ENCODE measurements around the gene ESRRB.
"Not testable (repeated sequence)": the region's sequence is repeated elsewhere in the genome, so short reads cannot be mapped to it uniquely, and the experiment has no call there.

Gene ESRRB

DNA sequence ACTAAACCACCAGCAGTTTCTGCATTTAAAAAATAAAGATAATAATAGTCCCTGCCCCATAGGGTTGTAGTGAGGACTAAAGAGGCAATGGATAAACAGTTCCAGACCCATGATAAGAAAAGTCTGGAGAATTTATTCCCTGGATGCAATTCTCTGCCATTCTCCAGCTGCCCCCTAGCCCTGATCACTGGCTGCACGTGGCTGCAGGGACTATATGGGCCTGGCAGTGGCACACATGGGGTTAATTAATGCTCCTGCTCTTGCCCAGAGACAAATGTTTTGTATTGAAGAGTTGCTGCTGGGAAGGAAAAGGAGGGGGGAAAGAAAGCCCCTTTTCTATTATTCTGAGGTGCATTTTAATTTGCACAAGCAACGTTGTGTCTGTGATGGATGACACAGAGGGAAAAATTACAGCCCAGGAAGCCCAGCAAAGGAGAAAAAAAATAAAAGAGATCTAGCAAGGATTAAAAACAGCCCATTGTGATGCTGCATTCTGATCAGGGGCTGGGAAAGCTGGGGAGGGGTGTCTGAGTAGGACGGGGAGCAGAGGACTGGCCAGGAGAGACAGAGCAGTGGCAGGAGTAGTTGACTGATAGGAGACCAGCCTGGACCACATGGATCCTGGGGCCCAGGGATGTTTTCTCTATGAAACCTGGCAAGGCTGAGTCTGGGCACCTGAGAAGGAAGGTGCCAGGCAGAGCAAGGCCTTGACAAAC, 149.3 kb downstream of the ESRRB start:
- Histone ChIP-seq H3K4me1 (ENCODE audit: control insufficient read depth in 5 of 5, insufficient read depth in 5 of 5, low read length in 5 of 5) (no peaks in the 10 kb centered on the region), H3K27ac (ENCODE audit: low read depth, low read length) (no peak overlapping the region), H3K9me3 (ENCODE audit: control insufficient read depth in 5 of 5, low read length in 5 of 5) (peaks cover 0 to 15% (median 4%) of the 10 kb centered on the region in 5 donors), H3K27me3 (ENCODE audit: control insufficient read depth in 5 of 5, insufficient read depth in 4 of 5, low read length in 5 of 5) (no peaks in the 10 kb centered on the region), H3K36me3 (ENCODE audit: control insufficient read depth in 5 of 5, insufficient read depth in 5 of 5, low read length in 5 of 5) (no peaks in the 10 kb centered on the region), H3K9ac (ENCODE audit: low read length in 5 of 5) (no peak overlapping the region), H3K4me3 (ENCODE audit: low read depth in 1 of 5, low read length in 5 of 5) (no peak overlapping the region)

DNA sequence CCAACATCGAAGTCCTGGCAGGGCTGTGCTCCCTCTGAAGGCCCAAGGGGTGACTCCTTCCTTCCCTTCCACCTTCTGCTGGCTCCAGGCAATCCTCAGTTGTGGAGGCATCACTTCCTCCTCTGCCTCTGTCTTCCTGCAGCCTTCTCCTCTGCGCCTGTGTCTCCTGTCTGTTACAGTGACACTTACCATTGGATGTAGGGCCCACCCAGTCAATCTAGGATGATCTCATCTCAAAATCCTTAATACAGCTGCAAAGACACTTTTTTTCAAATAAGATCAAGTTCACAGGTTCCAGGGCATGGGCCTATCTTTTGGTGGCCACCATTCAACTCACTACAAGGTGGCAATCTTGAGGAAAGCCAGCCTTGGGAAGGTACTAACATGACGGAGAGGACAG, 155.1 kb downstream of the ESRRB start:
- Histone ChIP-seq H3K27ac (ENCODE audit: low read depth, low read length) (no peak overlapping the region), H3K9ac (ENCODE audit: low read length in 5 of 5) (no peak overlapping the region), H3K4me3 (ENCODE audit: low read depth in 1 of 5, low read length in 5 of 5) (no peak overlapping the region), H3K4me1 (ENCODE audit: control insufficient read depth in 5 of 5, insufficient read depth in 5 of 5, low read length in 5 of 5) (no peaks in the 10 kb centered on the region), H3K36me3 (ENCODE audit: control insufficient read depth in 5 of 5, insufficient read depth in 5 of 5, low read length in 5 of 5) (no peaks in the 10 kb centered on the region), H3K9me3 (ENCODE audit: control insufficient read depth in 5 of 5, low read length in 5 of 5) (no peaks in the 10 kb centered on the region), H3K27me3 (ENCODE audit: control insufficient read depth in 5 of 5, insufficient read depth in 4 of 5, low read length in 5 of 5) (peaks cover 0 to 5% (median 3%) of the 10 kb centered on the region in 5 donors)

DNA sequence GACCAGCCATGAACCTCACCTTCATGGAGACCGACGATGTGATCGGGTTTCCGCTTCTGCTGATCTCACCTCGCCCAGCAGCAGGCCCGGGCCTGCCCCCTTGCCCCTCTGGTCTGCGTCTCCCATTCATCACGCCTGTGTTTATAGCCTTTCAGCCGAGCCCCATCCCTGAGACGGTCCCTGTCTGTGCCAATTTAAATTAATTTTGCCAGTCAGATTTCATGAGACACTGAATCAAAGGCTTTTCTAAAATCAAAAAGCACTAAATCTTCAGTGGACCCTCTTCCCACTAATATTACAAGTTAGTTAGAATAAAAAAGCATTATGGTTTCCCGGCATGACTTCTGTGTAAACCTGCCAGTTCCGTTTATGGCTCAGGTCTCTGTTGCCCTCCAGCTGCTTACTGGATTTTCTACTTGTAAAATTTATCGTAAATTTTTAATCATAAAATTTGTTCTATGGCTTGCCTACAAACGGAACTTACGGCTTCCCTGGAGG, 155.9 kb downstream of the ESRRB start:
- Histone ChIP-seq H3K9ac (ENCODE audit: low read length in 5 of 5) (no peak overlapping the region), H3K36me3 (ENCODE audit: control insufficient read depth in 5 of 5, insufficient read depth in 5 of 5, low read length in 5 of 5) (no peaks in the 10 kb centered on the region), H3K27me3 (ENCODE audit: control insufficient read depth in 5 of 5, insufficient read depth in 4 of 5, low read length in 5 of 5) (peaks cover 0 to 5% (median 3%) of the 10 kb centered on the region in 5 donors), H3K4me1 (ENCODE audit: control insufficient read depth in 5 of 5, insufficient read depth in 5 of 5, low read length in 5 of 5) (no peaks in the 10 kb centered on the region), H3K9me3 (ENCODE audit: control insufficient read depth in 5 of 5, low read length in 5 of 5) (no peaks in the 10 kb centered on the region), H3K27ac (ENCODE audit: low read depth, low read length) (no peak overlapping the region), H3K4me3 (ENCODE audit: low read depth in 1 of 5, low read length in 5 of 5) (no peak overlapping the region)

DNA sequence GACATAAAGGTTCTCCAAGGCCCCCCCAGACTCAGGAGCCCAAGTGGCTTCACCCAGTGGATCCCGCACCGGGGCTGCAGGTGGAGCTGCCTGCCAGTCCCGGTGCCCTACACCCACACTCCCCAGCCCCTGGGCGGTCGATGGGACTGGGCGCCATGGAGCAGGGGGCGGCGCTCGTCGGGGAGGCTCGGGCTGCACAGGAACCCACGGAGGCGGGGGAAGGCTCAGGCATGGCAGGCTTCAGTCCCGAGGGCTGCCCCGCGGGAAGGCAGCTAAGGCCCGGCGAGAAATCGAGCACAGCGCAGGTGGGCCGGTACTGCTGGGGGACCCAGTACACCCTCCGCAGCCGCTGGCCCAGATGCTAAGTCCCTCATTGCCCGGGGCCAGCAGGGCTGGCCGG, 160.7 kb downstream of the ESRRB start:
- not testable (repeated sequence) for H3K4me3 ChIP-seq (ENCODE audit: low read depth in 1 of 5, low read length in 5 of 5); H3K9ac ChIP-seq (ENCODE audit: low read length in 5 of 5); H3K4me1 ChIP-seq (ENCODE audit: control insufficient read depth in 5 of 5, insufficient read depth in 5 of 5, low read length in 5 of 5); H3K9me3 ChIP-seq (ENCODE audit: control insufficient read depth in 5 of 5, low read length in 5 of 5); H3K27me3 ChIP-seq (ENCODE audit: control insufficient read depth in 5 of 5, insufficient read depth in 4 of 5, low read length in 5 of 5); H3K36me3 ChIP-seq (ENCODE audit: control insufficient read depth in 5 of 5, insufficient read depth in 5 of 5, low read length in 5 of 5); H3K27ac ChIP-seq (ENCODE audit: low read depth, low read length)

DNA sequence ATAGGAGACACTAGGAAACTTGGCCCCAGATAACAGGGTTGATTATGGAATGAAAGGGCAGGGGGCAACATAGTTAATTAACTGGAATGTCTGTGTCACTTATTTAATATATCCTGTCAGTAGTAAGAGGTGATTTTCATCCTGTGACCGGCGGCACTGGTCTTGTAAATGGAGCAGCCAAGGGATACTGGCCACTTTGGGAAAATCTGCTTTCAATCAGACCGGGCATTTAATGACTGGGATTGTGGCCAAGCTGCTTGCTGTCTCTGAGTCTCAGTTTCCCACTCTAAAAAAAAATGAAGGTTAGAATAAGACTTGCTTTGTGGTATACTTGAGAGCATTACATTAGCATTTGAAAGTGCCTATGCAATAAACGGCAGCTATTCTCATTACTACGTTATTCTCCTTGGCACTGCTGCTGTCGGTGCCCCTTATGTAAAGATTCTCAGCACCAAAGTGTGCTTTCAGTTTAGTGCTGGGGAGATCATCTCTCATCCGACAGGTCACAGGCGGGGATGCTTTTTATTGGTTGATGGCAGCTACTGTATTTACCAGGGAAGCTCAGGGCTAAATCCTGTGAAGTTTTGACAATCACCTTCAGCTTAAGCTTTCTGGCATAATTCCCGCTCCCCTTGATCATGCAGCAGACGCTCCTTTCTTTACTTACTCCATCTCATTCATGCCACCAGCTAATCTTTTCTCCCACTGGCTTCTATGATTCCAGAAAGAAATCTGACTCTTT, 162.1 kb downstream of the ESRRB start:
- H3K4me1 ChIP-seq (ENCODE audit: control insufficient read depth in 5 of 5, insufficient read depth in 5 of 5, low read length in 5 of 5), result no peaks in the 10 kb centered on the region
- peaks cover 3 to 10% (median 4%) of the 10 kb centered on the region in 5 donors for H3K27me3 ChIP-seq (ENCODE audit: control insufficient read depth in 5 of 5, insufficient read depth in 4 of 5, low read length in 5 of 5)
- no peaks in the 10 kb centered on the region for H3K9me3 ChIP-seq (ENCODE audit: control insufficient read depth in 5 of 5, low read length in 5 of 5)
- no peak overlapping the region for H3K9ac ChIP-seq (ENCODE audit: low read length in 5 of 5)
- no peak overlapping the region for H3K27ac ChIP-seq (ENCODE audit: low read depth, low read length)
- H3K36me3 ChIP-seq (ENCODE audit: control insufficient read depth in 5 of 5, insufficient read depth in 5 of 5, low read length in 5 of 5), result no peaks in the 10 kb centered on the region
- no peak overlapping the region for H3K4me3 ChIP-seq (ENCODE audit: low read depth in 1 of 5, low read length in 5 of 5)

DNA sequence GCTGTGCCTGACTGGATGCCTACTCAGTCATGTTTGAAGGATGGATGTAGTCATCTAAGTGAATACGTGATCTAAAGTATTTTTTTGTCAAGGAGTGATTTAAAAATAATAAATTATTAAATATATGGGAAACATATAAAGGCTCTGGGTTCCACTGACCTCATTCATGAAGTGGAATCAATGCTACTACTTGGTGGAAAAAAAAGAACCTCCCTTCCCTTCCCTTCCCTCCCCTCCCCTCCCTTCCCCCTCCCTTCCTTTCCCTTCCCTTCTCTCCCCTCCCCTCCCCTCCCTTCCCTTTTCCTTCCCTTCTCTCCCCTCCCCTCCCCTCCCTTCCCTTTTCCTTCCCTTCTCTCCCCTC, 162.7 kb downstream of the ESRRB start:
- Histone ChIP-seq H3K27ac (ENCODE audit: low read depth, low read length) (no peak overlapping the region), H3K4me3 (ENCODE audit: low read depth in 1 of 5, low read length in 5 of 5) (no peak overlapping the region), H3K4me1 (ENCODE audit: control insufficient read depth in 5 of 5, insufficient read depth in 5 of 5, low read length in 5 of 5) (no peaks in the 10 kb centered on the region), H3K36me3 (ENCODE audit: control insufficient read depth in 5 of 5, insufficient read depth in 5 of 5, low read length in 5 of 5) (no peaks in the 10 kb centered on the region), H3K9ac (ENCODE audit: low read length in 5 of 5) (no peak overlapping the region), H3K27me3 (ENCODE audit: control insufficient read depth in 5 of 5, insufficient read depth in 4 of 5, low read length in 5 of 5) (peaks cover 0 to 10% (median 3%) of the 10 kb centered on the region in 5 donors), H3K9me3 (ENCODE audit: control insufficient read depth in 5 of 5, low read length in 5 of 5) (no peaks in the 10 kb centered on the region)

DNA sequence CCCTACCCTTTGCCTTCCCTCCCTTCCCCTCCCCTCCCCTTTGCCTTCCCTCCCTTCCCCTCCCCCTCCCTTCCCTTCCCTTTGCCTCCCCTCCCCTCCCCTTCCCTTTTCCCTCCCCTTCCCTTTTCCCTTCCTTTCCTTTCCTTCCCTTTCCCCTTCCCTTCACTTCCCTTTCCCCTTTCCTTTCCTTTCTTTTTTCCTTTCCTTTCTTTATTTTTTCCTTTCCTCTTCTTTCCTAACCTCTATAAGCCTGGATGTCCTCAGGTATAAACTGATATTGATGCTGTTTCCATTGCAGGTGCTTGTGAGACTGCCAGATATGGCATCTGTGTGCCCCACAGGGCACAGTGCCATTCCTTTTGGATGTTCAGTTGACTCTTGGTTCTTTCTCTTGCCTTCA, 163.2 kb downstream of the ESRRB start:
- H3K27me3 ChIP-seq (ENCODE audit: control insufficient read depth in 5 of 5, insufficient read depth in 4 of 5, low read length in 5 of 5), result peaks cover 0 to 10% (median under 1%) of the 10 kb centered on the region in 5 donors
- H3K9me3 ChIP-seq (ENCODE audit: control insufficient read depth in 5 of 5, low read length in 5 of 5), result no peaks in the 10 kb centered on the region
- H3K4me1 ChIP-seq (ENCODE audit: control insufficient read depth in 5 of 5, insufficient read depth in 5 of 5, low read length in 5 of 5), result no peaks in the 10 kb centered on the region
- no peak overlapping the region for H3K9ac ChIP-seq (ENCODE audit: low read length in 5 of 5)
- no peak overlapping the region for H3K27ac ChIP-seq (ENCODE audit: low read depth, low read length)
- no peaks in the 10 kb centered on the region for H3K36me3 ChIP-seq (ENCODE audit: control insufficient read depth in 5 of 5, insufficient read depth in 5 of 5, low read length in 5 of 5)
- no peak overlapping the region for H3K4me3 ChIP-seq (ENCODE audit: low read depth in 1 of 5, low read length in 5 of 5)

DNA sequence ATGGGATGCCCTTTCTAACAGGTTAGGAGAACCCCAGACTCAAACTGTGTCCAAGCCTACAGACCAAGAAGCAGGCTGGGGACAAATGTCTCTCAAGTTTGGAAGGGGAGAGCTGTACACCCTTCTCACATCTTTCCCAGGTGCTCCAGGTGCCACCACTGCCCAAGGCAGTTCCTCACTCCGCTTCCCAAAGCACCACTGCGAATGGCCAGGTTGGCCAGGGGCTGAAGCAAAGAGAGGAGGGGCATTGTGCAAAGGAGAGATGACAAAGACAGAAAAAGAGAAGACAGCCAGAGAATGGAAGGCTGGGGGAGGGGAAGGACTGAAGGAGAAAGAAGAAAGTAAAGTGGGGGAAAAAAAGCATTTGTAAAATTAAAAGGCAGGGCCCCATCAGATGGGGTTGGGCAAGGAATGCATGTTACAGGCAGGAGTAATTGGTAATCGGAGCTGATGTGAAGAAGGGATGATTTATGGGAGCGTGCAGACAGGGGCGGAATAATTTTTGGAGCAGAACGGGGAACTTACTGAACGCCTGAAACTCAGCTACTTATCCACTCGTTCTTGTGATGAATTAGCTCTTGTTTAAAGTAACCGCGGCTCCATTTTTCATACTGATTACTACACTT, 165.8 kb downstream of the ESRRB start:
- Histone ChIP-seq H3K36me3 (ENCODE audit: control insufficient read depth in 5 of 5, insufficient read depth in 5 of 5, low read length in 5 of 5) (no peaks in the 10 kb centered on the region), H3K9me3 (ENCODE audit: control insufficient read depth in 5 of 5, low read length in 5 of 5) (no peaks in the 10 kb centered on the region), H3K9ac (ENCODE audit: low read length in 5 of 5) (no peak overlapping the region), H3K4me1 (ENCODE audit: control insufficient read depth in 5 of 5, insufficient read depth in 5 of 5, low read length in 5 of 5) (no peaks in the 10 kb centered on the region), H3K27me3 (ENCODE audit: control insufficient read depth in 5 of 5, insufficient read depth in 4 of 5, low read length in 5 of 5) (peaks cover 0 to 10% (median 0%) of the 10 kb centered on the region in 5 donors), H3K27ac (ENCODE audit: low read depth, low read length) (no peak overlapping the region), H3K4me3 (ENCODE audit: low read depth in 1 of 5, low read length in 5 of 5) (no peak overlapping the region)

DNA sequence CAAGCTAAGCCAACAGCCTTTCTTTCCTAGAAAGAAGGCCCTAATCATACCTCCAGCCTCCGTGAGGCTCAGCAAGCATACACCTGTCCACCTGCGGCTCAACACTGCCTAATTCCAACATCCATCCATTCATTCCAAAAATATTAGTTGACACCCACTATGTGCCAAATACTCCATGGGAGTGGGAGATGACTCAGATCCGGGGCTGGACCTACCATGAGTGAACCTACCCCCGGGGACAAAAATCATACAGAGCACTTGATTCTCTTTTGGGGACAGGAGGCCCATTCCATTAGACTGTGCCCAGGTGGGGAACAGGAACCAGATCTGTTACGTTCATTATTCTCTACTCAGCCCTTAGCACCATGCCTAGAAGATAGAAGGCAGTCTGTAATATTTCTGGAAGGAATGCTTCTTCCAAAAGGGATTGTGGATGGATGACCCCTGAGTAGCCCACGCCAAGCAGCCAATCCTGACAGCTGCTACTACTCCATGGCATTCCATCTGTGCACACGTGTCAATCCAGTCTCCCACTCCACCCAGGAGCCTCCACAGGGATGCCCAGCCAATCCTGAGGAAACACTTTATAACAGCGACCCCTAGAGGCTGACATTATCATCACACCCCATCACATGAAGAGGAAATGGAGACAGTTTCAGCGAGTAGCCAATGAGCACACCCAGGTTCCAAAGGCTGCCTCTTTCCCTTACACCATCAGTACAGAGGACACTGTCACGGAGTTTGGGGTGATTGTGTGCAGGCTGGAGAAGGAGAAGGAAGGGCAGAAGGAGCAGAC, 170.7 kb downstream of the ESRRB start:
- no peaks in the 10 kb centered on the region for H3K9me3 ChIP-seq (ENCODE audit: control insufficient read depth in 5 of 5, low read length in 5 of 5)
- H3K27ac ChIP-seq (ENCODE audit: low read depth, low read length), result no peak overlapping the region
- H3K27me3 ChIP-seq (ENCODE audit: control insufficient read depth in 5 of 5, insufficient read depth in 4 of 5, low read length in 5 of 5), result peaks cover 0 to 6% (median 0%) of the 10 kb centered on the region in 5 donors
- no peak overlapping the region for H3K4me3 ChIP-seq (ENCODE audit: low read depth in 1 of 5, low read length in 5 of 5)
- H3K9ac ChIP-seq (ENCODE audit: low read length in 5 of 5), result no peak overlapping the region
- H3K36me3 ChIP-seq (ENCODE audit: control insufficient read depth in 5 of 5, insufficient read depth in 5 of 5, low read length in 5 of 5), result no peaks in the 10 kb centered on the region
- H3K4me1 ChIP-seq (ENCODE audit: control insufficient read depth in 5 of 5, insufficient read depth in 5 of 5, low read length in 5 of 5), result no peaks in the 10 kb centered on the region
